NT2/D1 (cell line): ENCODE measurements around the gene XAB2.

ENCODE experiments used
- SUZ12 ChIP-seq: IDR thresholded peaks from 2 replicates; pipeline ENCODE4 v1.6.1; 2011; ENCODE audit not compliant: insufficient read length, insufficient read depth; ENCODE audit errors: extremely low read depth
- YY1 ChIP-seq: IDR thresholded peaks from 2 replicates; pipeline ENCODE4 v1.6.1; 2011; ENCODE audit not compliant: insufficient read length, insufficient read depth
- ZNF274 ChIP-seq: IDR thresholded peaks from 2 replicates; pipeline ENCODE4 v1.6.1; 2011; ENCODE audit warnings: mild to moderate bottlenecking, low read depth, low read length

DNA sequence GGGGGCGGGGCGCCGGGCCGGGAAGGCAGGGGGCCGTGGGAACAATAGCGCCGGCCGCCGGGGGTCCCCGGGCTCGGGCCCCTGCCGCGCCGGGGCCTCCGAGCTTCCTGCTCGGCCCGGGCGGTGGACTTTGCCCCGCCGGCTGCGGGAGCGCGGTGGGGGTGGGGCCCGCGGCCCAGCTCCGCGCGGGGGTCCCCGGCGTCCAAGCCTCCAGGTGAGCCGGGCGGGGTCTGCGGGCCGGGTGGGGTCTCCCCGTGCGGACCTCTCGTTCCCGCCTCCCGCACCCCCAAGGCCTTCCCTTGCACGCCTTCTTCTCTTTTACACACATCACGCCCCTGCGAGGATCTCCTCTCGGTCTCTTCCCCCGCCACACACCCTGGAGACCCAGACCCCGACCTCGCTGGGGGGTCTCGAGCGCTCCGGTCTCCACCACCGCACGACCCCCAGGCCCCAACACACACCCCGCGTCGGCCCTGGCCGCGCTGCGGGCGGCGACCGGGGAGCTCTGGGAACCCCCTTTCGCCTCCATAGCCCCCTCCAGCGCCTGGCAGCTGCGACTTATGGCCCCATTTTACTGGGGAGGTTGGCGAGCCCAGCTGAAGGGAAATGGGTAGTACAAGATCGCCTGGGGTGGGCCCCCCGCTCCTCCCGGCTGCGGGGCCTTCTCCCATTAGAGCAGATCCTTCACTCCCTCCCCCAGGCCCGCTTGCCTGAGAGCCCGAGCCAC, 33.0 kb downstream of the XAB2 start:
- TF ChIP-seq ZNF274 (no peak), YY1 (no peak), SUZ12 (no peak)
